Fibroblast of skin of scalp (primary cell): ENCODE data around the gene SHROOM4.

Experiments
- DNase-seq: peaks from one replicate; pipeline ENCODE4 v3.0.0-alpha.2; 2013

SHROOM4 gene

DNA sequence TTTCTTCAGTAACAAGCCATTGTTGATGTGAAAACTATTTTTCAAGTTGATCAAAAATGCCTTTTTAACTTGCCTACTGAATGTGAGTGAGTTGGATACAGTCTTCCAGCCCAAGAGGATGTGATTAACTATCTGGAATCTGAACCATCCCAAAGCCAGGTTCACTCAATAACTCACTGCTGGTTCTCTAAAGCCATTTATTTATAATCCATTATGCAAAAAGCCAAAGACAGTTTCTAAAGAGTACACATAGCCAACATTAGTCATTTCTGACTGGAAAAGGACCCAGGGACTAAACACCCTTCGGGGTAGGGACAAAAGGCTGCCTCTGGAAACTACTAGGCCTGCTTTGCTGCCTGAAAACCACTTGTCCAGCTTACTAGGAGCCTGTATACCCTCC lies 109.6 kb downstream of the SHROOM4 start:
- DNase-seq: peak; percentile 17

- DNase-seq: peak; percentile 23
Observed at GRCh38 chrX:50700921-50701320, 113.1 kb downstream of the SHROOM4 start.

DNA sequence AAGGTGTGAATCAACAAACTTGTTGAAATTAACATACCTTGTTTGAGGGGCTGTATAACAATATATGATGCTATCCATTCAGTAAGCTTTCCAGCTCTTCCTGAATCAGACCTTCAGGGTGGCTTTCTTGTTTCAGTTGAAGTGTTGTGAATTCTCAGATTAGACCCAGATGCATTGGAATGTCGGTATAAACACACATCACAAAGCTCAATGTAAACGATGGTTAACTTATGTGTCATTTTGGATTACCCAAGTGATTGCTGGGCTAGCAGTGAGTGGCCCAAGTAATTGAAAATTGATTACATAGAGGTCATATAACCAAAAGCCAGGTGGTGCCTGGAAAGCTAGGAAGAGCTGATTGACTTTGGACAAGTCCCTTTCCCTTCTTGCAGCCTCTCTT lies 115.0 kb downstream of the SHROOM4 start:
- DNase-seq: peak; percentile 17

GRCh38 chrX:50697691-50698090 lies 116.3 kb downstream of the SHROOM4 start:
- DNase-seq: peak; percentile 83

DNA sequence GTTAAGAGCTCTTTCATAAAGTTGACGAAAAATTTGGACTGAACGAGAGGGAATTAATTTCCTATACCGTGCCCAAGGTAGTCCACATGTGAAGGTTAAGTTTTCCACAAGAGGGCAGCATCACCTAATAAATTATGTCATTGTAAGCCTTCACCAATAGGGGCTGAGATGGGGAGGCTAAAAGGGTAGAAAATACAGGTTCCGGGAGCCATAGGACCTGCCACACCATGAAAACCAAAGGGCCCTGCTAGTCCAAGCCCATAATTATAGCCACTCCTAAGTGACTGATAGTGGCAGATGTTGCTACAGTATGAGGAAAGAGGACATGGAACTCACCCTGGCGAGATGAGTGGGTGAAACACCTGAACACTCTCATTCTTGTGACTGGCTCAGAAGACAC lies 122.2 kb downstream of the SHROOM4 start:
- peak; percentile 53 for DNase-seq

DNA sequence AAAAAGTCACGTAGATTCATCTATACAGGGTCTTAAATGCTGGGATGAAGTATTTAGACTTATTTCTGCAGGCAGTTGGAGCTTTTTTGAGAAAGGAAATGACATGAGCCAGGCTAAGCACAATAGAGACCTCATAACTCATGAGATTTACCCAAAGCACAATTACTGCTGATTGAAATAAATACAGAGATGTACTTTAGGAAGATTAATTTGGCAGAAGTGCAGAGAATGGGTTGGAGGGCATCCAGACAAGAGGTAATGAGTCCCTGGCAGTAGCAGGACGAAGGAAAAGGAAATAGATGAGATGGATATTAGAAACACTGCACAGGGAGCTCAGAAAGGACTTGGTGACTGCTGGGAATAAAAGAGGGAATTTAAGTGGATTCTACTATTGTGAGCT lies 129.1 kb downstream of the SHROOM4 start:
- no peak for DNase-seq

DNA sequence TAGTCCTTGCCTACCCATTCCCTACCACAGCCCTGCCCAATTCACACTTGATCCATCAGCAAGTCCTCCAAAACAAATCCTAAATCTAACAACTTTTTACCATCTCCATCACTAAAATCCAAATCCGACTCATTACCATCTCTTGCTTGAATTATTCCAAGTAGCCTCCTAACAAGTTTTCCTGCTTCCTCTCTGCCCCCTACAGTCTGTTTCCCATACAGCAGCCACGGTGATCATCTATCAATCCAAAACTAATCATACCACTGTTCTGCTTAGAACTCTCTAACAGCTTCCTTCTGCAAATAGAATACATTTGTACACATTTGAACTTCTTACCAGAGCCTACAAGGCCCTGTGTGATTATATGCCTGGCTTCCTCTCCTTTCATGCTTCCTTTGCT lies 133.0 kb downstream of the SHROOM4 start:
- no peak for DNase-seq

DNA sequence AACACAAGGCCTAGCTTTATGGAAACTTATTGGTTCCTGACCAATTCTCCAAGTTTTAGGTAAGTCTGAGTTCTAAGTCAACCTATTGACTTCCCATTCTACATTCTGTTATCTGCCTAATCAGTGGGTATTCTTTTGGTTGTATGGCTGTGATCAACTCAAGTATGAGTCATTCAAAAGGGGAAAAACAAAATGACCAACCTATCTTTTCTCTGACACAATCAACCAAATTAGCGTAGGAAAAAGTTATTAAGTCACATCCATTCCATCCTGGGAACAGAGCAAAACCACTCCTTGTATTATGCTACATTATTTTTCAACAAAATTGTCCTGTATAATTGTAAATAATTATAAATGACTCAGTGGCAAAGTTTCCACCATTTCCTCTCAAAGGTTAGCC lies 136.2 kb downstream of the SHROOM4 start:
- no peak for DNase-seq

DNA sequence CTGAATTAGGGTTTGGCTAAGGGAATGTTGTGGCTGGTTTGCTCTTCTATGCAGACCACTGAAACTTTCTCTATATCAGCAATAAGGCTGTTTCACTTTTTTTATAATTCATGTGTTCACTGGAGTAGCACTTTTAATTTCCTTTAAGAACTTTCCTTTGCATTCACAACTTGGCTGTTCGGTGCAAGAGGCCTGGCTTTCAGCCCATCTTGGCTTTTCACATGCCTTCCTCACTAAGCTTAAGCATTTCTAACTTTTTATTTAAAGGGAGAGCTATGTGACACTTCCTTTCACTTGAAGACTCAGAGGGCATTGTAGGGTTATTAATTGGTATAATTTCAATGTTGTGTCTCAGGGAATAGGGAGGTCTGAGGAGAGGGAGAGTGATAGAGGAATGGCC lies 142.3 kb downstream of the SHROOM4 start:
- no peak for DNase-seq

- DNase-seq: no peak
Observed at GRCh38 chrX:50668860-50669259, 145.1 kb downstream of the SHROOM4 start.

DNA sequence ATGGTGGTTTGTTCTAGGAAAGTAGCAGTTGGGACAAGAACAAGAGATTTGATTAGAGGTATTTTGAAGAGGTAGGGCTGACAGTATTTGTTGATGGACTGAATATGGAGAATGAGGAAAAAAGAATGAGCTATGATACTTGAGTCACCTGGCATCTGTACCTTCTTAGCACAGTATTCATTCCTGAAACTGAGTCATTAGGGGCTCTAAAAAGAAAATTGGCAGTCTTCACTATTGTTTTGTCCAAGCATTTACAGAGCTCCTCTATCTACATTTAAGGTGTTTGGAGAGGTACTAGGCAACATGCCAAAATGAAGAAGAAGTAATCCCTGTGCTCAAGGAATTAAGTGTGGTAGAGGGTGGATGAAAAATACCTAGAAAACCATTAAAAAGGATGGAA lies 165.8 kb downstream of the SHROOM4 start:
- no peak for DNase-seq

GRCh38 chrX:50644496-50644895 lies 169.5 kb downstream of the SHROOM4 start:
- no peak for DNase-seq

GRCh38 chrX:50643525-50644137 lies 170.4 kb downstream of the SHROOM4 start:
- DNase-seq: no peak

DNA sequence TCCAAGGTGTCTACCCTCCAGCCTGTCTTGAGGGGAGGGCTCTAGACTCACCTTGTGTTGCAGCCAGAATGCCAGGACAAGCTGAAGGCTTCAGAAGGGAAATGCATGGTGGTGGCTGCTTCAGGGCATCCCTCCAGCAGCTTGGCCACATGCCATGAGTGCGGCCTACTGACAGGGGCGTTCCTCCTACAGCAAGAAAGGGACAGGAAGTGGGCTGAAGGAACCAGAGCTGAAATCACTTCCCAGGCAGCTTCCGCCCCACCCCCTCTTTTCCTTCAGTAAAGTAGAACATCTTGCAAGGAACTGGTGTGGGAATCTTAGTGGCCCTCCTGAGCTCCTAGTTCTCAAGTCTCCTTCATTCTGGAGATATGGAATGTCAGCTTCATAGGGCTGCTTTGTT lies 175.9 kb downstream of the SHROOM4 start:
- DNase-seq: peak; percentile 16

- DNase-seq: peak; percentile 1
Observed at GRCh38 chrX:50635817-50636365, 178.1 kb downstream of the SHROOM4 start.

GRCh38 chrX:50635162-50635561 lies 178.8 kb downstream of the SHROOM4 start:
- no peak for DNase-seq

GRCh38 chrX:50629774-50630173 lies 184.2 kb downstream of the SHROOM4 start:
- no peak for DNase-seq

- no peak for DNase-seq
Observed at GRCh38 chrX:50627696-50628095, 186.3 kb downstream of the SHROOM4 start.

GRCh38 chrX:50626432-50626831 lies 187.6 kb downstream of the SHROOM4 start:
- DNase-seq: no peak

- DNase-seq: no peak
Observed at GRCh38 chrX:50622751-50623150, 191.2 kb downstream of the SHROOM4 start.

GRCh38 chrX:50618788-50619558 lies 195.0 kb downstream of the SHROOM4 start:
- DNase-seq: no peak

DNA sequence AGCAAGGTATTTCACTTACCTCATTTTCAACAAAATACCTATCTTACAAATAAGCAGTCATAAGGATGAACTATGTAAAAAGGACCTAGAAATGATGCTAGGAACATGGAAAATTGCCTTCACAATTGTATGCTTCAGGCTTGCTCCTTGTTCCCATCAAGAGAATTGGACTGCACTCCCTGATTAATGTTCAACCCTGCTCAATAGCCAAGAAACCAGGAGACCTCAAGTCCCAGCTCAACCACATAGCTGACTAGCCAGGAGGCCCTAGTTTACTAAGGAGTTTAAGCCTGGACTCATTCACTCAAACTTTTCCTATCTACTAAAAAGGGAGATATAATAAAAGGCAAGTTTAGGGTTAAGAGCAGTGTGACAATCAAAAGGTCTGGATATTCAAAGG lies 196.8 kb downstream of the SHROOM4 start:
- DNase-seq: no peak

DNA sequence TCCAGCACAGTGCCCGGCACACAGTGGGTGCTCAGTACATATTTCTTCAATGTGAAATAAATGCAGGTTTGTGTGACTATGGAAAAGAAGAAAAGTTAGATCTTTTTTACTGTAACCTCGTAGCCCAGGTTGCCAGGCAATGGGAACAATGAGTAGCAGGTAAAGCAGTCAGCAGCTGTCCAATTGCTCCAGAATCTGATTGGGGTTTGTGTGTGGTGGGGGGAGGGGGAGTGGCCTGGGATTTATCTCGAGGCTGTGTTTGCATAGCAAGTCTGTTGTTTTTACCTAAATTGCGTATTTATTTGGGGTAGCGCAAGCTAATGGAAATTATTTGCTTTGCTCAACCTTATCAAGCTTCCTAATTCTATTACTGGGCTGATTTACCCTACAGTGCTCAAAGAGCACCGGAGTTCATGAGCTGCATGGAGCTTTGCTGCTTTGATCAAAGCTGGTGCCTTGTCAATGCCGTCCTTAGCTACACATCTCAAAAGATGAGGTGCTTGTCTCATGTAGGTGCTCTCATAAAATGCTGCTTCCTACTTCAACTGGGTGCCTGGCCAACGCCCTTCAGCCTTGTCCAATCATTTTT lies 198.3 kb downstream of the SHROOM4 start:
- DNase-seq: no peak

DNA sequence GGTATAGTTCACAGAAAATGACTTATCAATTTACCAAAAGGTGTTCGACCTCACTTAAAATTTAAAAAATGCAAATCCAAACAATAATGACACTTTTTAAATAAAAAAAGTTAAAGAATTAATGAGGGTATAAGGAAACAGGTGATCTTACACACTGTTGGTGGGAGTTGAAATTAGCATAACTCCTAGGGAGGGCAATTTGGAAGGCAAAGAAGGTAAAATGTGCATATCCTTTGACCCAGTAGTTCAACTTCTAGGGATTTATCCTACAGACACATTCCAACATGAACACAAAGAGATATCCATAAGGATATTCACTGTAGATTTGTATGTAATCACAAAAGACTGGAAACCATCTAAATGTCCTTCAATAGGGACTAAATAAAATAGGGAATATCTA lies 199.5 kb downstream of the SHROOM4 start:
- no peak for DNase-seq
